ENCODE data around the gene ICAM1.

DNA sequence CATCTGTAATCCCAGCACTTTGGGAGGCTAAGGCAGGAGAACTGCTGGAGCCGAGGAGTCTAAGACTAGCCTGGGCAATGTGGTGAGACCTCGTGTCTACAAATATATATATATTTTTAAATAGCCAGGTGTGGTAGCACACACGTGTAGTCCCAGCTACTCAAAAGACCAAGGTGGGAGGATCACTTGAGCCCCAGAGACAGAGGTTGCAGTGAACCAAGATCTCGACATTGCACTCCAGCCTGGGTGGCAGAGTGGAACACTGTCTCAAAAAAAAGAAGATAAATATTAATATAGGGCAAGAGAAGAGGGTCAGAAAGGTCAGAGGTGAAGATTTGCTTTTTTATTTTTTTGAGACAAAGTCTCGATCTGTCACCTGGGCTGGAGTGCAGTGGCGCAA is 24.4 kb upstream of the ICAM1 start:
- TF ChIP-seq, protein P1, sequence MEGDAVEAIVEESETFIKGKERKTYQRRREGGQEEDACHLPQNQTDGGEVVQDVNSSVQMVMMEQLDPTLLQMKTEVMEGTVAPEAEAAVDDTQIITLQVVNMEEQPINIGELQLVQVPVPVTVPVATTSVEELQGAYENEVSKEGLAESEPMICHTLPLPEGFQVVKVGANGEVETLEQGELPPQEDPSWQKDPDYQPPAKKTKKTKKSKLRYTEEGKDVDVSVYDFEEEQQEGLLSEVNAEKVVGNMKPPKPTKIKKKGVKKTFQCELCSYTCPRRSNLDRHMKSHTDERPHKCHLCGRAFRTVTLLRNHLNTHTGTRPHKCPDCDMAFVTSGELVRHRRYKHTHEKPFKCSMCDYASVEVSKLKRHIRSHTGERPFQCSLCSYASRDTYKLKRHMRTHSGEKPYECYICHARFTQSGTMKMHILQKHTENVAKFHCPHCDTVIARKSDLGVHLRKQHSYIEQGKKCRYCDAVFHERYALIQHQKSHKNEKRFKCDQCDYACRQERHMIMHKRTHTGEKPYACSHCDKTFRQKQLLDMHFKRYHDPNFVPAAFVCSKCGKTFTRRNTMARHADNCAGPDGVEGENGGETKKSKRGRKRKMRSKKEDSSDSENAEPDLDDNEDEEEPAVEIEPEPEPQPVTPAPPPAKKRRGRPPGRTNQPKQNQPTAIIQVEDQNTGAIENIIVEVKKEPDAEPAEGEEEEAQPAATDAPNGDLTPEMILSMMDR (IDR thresholded peaks at IDR 0.05) = no peak
- TF ChIP-seq POLR2AphosphoS5 (IDR thresholded peaks at IDR 0.05) (no peak), POLR2A (IDR thresholded peaks at IDR 0.05) (no peak), EP300 (IDR thresholded peaks at IDR 0.05) (no peak)
